Activated CD8-positive, alpha-beta memory T cell treated with anti-CD3 and anti-CD28 coated beads, Interleukin-2, amount 50 U/mL, for 24 hours (primary cell): Measurements from ENCODE around the gene MAPK8IP3.

ENCODE experiments used
- DNase-seq: peaks from one replicate; pipeline ENCODE4 v3.0.0-alpha.2; 2020; ENCODE audit errors: extremely low read depth

The MAPK8IP3 gene

DNA sequence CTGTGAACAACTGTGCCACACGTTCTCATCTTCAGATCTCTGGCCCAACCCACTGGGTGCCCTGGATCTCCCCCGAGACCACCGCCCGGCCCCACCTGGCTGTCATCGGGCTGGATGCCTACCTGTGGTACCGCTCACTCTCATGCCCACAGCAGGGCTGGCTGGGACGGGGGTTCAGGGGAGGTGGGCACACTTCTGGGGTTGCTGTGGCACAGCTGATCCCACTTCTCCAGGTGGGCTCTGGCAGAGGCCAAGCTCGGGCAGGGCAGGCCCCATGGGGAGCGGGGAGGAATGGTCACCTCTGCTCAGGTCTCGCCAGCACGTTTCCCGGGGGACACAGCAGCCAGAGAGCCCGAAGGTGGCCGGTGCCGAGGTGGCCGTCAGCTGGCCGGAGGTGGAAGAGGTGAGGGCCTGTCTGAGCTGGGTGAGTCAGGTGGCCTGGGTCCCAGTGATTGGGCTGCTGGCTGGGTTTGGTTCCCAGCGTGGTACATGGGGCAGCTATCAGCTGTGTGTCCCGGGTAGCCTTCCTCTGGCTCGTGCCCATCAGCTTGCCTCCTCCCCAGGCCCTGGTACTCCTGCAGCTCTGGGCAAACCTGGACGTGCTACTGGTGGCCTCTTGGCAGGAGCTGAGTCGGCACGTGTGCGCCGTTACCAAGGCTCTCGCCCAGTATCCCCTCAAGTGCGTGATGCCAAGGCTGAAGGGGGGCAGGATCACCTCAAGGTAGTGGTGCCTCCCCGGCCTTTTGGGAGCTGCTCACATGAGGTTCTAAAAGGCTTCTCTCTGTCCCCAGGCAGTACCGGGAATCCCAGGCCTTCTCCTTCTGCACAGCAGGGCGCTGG lies 69.2 kb downstream of the MAPK8IP3 start:
- no peak for DNase-seq

GRCh38 chr16:1775846-1776671 lies 70.1 kb downstream of the MAPK8IP3 start:
- no peak for DNase-seq

- DNase-seq, result no peak
Observed at GRCh38 chr16:1776672-1776955, 70.6 kb downstream of the MAPK8IP3 start.

- DNase-seq, result no peak
Observed at GRCh38 chr16:1776991-1777374, 71.0 kb downstream of the MAPK8IP3 start.

- DNase-seq, result no peak
Observed at GRCh38 chr16:1777375-1778199, 71.6 kb downstream of the MAPK8IP3 start.

GRCh38 chr16:1778200-1779179 lies 72.5 kb downstream of the MAPK8IP3 start:
- no peak for DNase-seq

DNA sequence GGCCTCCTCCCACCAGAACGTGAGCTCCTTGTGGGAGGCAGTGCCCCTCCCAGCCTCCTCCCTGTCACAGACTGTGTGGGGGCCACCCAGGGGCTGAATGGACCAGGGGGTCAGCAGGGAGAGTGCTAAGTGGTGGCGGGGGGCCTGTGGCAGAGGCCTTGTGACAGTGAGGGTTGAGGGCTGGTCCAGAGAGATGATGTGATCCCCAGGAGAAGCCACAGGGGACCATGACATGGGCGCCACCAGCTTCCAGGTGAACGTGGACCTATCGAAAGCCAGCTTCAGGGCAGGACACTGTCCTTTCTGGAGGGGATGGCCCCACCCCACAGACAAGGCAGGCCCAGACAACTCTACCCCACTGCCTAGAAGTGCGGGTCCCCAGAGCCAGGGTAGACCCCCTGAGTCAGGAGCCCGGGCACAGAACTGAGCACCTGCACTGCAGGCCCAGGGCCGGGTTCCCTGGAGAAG lies 73.3 kb downstream of the MAPK8IP3 start:
- no peak for DNase-seq

DNA sequence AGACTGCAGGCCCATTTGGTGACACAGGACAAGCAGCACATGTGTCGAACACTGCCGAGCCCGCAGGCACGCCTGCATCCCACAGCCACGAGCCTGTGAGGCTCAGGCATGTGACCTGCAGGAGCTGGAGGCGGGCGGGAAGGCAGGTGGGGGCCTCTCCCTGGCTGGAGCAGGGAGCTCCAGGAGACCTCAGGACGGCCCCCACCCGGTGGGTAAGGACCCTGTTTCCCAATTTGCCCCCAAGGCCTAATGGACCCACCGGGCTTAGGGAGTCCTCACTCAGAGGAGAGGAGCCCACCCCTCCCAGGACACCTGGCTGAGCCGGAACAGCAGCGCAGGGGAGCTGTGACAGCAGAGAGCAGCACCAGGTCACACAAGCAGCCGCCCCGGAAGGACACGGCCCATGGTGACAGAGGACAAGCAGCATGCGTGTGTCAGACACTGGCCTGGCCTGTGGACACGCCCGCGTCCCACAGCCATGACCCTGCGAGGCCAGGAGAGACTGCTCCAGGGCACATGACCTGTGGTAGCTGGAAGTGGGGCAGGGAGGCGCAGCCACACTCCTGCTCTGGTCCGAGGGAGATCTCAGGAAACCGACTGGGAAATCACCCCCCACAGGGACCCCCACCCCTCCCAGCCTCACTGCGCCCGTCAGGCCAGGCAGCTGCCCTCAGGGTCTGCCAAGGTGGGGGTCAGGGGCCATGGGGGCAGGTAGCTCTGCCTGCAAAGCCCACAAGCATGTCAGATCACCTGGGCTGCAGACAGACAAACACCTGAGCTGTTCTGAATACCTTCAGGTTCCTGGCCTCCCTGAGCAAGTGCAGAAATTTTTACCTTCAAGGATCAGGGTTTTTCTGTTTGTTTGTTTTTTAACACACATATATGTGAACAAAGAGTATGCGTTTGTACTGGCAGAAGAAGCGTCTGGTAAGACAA lies 74.0 kb downstream of the MAPK8IP3 start:
- no peak for DNase-seq

- no peak for DNase-seq
Observed at GRCh38 chr16:1780677-1781072, 74.7 kb downstream of the MAPK8IP3 start.

DNA sequence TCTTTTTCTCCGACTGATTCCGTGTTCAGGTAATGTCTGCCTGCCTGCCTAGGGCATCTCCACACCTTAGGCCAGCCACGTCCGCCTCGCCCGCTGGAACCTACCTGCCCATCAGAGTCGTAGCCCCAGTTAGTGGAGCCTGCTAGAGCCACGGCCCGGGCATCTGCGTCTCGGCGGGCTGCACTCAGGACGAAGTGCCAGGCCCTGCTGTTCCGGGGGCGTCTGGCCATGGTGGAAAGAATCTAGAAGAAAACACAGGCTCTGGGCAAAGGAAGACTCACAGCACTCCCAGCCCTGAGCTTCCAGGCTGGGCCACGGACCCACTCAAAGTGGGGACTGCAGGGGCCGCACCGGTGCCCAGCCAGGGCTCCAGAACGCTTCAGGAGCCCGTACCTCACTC lies 75.3 kb downstream of the MAPK8IP3 start:
- no peak for DNase-seq

DNA sequence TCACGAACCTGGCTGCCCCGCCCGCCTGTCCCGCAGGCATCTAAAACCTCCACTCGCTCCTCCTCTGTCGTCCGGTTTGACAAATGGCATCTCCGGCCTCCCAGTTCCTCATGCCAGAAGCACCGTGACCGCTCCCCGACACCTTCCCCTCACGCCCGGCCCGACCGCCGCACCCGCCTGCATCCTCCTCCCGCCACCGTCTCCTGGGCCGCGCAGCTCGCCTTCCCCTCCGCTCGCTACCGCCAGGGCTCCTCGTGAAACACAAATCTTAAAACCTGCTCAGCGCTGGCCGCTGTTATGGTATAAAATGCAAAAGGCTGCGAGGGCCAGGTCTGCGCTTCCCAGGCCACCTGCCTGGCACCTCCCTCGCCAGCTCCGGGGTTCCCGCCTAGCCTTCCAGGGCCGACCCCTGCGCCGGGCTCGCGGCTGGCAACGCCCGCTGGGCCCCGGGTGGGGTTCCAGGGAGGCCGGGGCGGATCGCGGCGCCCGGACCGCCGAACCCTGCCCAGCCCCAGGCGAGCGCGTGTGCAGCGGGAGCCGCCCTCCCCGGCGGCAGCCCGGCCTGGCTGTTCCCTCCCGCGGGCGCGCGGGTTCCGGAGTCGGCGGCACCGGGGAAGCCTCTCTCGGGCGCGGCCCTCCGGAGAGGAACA lies 75.9 kb downstream of the MAPK8IP3 start:
- no peak for DNase-seq

- DNase-seq, result peak; percentile 95
Observed at GRCh38 chr16:1782408-1783264, 76.6 kb downstream of the MAPK8IP3 start, which contains the start of the genes NUBP2 and SPSB3. Gene NUBP2 (plus strand): TSS chr16:1782960. CDS start chr16:1783021, 61 bp downstream. Gene SPSB3 (minus strand): TSS chr16:1782571. CDS start chr16:1781483, 1,088 bp downstream.

- DNase-seq, result no peak
Observed at GRCh38 chr16:1784977-1785845, 79.2 kb downstream of the MAPK8IP3 start.

- DNase-seq, result no peak
Observed at GRCh38 chr16:1785846-1786170, 79.8 kb downstream of the MAPK8IP3 start.

DNA sequence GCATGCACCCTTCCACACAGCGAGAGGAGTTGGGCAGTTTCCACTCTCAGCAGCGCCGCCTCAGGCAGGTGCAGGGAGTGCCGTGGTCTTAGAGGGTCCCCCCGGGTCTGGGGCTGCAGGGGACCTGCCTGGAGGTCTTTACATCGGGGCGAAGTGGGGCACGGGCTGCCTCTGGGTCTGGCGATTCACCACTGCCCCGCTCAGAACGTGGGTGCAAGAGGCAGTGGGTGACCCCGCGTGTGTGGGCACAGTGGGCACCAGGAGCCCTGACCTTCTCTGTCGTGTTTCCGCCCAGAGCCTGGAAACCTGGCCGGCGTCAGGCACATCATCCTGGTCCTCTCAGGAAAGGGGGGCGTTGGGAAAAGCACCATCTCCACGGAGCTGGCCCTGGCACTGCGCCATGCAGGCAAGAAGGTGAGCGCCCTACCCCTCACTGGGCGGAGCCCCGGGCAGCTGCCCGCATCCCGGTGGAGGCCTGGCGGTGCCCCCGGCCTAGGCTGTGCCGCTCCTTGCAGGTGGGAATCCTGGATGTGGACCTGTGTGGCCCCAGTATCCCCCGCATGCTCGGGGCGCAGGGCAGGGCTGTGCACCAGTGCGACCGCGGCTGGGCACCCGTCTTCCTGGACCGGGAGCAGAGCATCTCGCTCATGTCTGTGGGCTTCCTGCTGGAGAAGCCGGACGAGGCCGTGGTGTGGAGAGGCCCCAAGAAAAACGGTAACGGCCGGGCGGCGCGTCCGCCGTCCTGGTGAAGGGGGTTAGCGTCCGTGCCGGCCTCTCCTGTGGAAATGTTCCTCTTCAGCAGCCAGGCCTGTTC lies 80.5 kb downstream of the MAPK8IP3 start:
- DNase-seq, result no peak

GRCh38 chr16:1787056-1787321 lies 81.0 kb downstream of the MAPK8IP3 start:
- no peak for DNase-seq
